Choroid plexus epithelial cell (primary cell): ENCODE results near the gene ZNF692.
A peak's percentile ranks its signal among the peaks of the same experiment; 100 is the strongest.

Experiments
- DNase-seq: peaks from one replicate; pipeline ENCODE4 v3.0.0-alpha.2; 2010; ENCODE audit warnings: low read depth
- H3K4me3 ChIP-seq: 2 replicates; pipeline ENCODE4 v1.5.1; 2011; ENCODE audit warnings: low read depth, mild to moderate bottlenecking, control low read depth, low read length, moderate library complexity
- TF ChIP-seq, protein P1 (sequence below): conservative IDR thresholded peaks from 2 replicates; pipeline ENCODE4 v1.5.1; 2011; ENCODE audit warnings: low read depth, mild to moderate bottlenecking, control low read depth, inconsistent platforms, low read length, moderate library complexity

Gene ZNF692

DNA sequence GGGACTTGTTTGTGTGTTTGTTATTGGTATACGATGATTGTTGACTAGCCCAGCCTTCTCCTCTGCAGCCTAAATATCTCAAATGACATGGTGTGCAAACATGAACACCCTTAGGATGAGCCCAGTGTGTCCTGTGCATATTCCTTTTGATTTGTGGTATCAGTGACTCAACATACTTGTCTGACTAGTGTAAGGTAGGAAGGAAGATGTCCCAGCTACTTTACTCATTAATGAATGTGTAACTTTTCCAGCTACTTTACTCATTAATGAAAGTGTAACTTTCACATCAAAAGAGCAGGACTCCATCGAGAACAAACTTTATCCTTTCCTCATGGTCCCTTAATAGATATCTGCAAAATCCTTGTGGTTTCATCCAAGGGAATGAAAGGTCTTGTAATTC is 2.7 kb upstream of the ZNF692 start:
- DNase-seq = no peak
- no peak overlapping the region for H3K4me3 ChIP-seq
- TF ChIP-seq, protein P1, sequence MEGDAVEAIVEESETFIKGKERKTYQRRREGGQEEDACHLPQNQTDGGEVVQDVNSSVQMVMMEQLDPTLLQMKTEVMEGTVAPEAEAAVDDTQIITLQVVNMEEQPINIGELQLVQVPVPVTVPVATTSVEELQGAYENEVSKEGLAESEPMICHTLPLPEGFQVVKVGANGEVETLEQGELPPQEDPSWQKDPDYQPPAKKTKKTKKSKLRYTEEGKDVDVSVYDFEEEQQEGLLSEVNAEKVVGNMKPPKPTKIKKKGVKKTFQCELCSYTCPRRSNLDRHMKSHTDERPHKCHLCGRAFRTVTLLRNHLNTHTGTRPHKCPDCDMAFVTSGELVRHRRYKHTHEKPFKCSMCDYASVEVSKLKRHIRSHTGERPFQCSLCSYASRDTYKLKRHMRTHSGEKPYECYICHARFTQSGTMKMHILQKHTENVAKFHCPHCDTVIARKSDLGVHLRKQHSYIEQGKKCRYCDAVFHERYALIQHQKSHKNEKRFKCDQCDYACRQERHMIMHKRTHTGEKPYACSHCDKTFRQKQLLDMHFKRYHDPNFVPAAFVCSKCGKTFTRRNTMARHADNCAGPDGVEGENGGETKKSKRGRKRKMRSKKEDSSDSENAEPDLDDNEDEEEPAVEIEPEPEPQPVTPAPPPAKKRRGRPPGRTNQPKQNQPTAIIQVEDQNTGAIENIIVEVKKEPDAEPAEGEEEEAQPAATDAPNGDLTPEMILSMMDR = no peak

DNA sequence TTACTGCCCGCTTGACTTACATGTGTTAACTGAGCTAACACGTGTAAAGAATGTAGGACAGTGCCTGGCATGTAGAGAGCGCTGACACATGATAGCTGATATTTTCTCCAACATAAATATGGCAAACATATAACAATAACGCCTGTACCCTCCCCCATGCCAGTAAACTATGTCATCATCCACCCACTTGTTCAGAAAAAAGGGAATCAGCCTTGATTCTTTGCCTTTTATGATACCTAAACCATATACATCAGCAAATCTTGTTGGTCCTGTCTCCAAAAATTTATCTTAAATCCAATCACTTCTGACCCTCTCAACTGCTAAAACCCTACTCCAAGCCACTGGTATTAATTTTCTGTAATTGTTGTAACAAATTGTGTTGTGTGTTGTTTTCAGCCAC is 1.1 kb upstream of the ZNF692 start:
- DNase-seq = no peak
- no peak overlapping the region for H3K4me3 ChIP-seq

DNA sequence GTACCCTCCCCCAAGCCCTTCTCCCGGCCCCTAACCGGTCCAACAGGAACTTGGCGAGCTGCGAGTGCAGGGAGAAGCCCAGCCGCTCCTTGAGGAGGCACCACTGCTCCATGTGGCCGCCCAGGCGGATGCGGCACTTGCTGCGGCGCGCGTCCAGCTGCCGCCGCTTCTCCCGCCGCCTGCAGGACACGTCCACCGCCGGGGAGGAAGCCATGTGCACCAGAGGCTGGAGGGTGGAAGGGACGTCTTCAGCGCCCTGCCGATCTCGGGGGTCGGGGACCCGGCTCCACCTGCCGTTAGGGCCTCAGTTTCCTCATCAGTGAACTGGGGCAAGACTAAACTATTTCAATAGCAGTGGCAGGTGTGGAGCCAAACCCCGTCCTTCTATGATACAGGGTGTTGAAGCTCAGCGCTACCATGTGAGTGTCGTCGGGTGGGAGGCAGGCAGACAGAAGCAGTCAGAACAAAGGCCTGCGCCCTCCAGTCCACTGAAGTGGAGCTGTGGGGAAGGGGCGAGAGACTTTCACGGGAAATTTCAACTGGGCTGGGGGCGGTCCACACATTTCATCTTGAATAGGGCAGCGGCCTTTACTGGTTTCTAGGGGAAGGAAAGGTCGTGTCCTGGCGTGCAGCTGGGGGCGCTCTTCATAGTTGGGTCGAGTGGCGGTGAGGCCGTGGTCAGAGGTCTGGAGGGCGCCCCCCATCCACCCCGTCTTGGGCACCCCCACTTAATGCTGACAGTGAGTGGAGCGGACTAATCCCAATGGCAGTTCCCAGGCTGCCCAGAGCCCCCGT is 592 bp downstream of the ZNF692 start:
- TF ChIP-seq, protein P1 = peak; percentile 35
- DNase-seq = peak; percentile 63

More for the DNA sequence above, 1.1 kb upstream of the ZNF692 start:
- TF ChIP-seq, protein P1 = no peak

DNA sequence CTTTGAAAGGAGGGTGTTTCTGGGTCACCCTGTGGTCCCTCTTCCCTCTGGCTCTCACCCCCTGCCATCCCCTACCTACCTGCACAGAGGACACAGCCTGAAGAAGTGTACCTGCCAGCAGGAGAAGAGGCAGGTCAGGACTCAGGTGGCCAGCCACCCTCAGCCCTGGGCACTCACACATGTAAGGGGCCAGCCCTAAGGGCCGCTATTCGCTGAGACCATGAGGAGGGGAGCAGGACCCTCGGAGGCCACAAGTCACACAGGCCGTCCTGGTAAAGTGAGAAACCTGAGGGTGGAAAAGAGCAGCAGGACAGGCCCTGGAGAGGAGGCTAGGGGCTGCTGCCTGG is 1.2 kb downstream of the ZNF692 start:
- peak overlapping the region; percentile 83 for H3K4me3 ChIP-seq
- no peak for DNase-seq
- TF ChIP-seq, protein P1 = no peak

More for the DNA sequence above, 592 bp downstream of the ZNF692 start:
- peak overlapping the region; percentile 83 for H3K4me3 ChIP-seq

DNA sequence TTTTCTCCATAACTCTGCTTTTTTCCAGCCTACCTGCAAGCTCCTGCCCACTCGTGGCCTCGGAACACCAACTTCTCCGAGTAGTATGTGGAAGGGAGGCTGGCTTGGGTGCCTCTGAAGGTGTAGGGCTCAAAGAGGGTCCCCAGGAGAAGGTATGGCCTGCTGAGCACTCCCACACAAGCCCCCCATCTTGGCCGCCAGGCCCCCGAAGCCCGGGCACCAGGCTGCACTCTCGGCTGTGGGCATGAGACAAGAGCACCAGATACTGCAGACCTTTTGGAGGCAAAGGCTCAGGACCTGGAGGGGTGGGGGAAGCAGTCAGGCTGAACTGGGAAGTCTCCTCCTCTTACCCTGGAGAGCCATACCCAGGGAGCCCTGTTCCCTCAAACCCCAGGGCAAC is 1.7 kb downstream of the ZNF692 start:
- H3K4me3 ChIP-seq = no peak overlapping the region
- TF ChIP-seq, protein P1 = no peak
- no peak for DNase-seq

DNA sequence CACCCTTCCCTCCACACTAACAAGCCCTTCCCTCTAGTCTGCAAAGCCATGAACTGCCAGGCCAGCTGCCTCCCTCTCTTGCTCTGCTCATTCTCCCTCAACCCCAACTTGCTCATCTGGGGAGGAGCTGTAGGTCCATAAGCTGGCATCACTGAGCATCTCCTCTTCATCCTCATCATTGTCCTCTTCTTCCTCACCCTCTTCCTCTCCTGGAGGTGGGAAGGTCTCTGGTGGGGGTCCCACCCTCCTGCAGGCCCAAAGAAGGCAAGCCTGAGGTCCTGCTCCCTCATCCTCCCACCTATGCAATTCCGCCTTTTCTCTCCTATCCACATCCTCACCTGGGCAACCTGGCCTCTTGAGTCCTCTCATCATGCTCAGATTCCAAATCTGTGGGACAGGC is 2.7 kb downstream of the ZNF692 start:
- TF ChIP-seq, protein P1 = no peak
- DNase-seq = no peak

DNA sequence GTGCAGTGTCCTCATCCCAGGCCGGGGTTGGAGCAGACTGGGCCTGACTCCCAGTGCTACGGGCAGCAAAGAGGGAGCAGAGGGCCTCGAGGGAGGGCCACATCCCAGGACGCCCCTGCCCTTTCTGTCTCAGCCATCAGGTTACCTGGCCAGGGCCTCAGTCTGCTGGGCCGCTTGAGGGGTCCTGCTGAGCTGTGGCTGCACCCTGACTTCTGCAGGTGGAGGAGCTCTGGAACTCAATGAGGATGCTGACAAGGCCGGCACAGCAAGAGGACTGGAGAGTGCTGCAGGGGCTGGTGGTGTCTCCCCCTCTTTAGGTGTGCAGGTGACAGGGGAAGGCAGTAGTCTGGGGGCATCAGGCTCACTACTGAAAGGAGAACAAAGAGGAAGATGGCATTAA is 3.3 kb downstream of the ZNF692 start:
- TF ChIP-seq, protein P1 = no peak
- DNase-seq = no peak
- H3K4me3 ChIP-seq = no peak overlapping the region

More for the DNA sequence above, 2.7 kb downstream of the ZNF692 start:
- no peak overlapping the region for H3K4me3 ChIP-seq
